HepG2 (cell line): ENCODE data around the gene OGT.

Experiments used
- CEBPG ChIP-seq: IDR thresholded peaks from 2 replicates; pipeline ENCODE4 v1.6.1; 2016
- ESRRA ChIP-seq: sonication (generic); formaldehyde crosslinking; IDR thresholded peaks from 2 replicates; pipeline ENCODE4 v1.5.1; 2020; ENCODE audit warnings: mild to moderate bottlenecking, low read depth, missing genetic modification reagents
- PHF5A ChIP-seq: IDR thresholded peaks from one replicate; pipeline ENCODE4 v1.6.1; 2018; ENCODE audit warnings: low read depth, missing genetic modification reagents; ENCODE audit not compliant: unreplicated experiment
- SMC3 ChIP-seq: IDR thresholded peaks from 2 replicates; pipeline ENCODE4 v1.6.1; 2011; ENCODE audit warnings: low read length, improper control_type of control experiment
- TARDBP ChIP-seq: sonication (generic); formaldehyde crosslinking; IDR thresholded peaks from 2 replicates; pipeline ENCODE4 v1.8.0; 2022; ENCODE audit warnings: mild to moderate bottlenecking, missing genetic modification reagents
- TBL1XR1 ChIP-seq: fragments of 150-350 bp; IDR thresholded peaks from 2 replicates; pipeline ENCODE4 v1.6.1; 2014; ENCODE audit warnings: borderline replicate concordance, low read length; ENCODE audit not compliant: partially characterized antibody
- ZNF788 ChIP-seq: sonication (generic); formaldehyde crosslinking; IDR thresholded peaks from 2 replicates; pipeline ENCODE4 v1.5.0; 2020; ENCODE audit warnings: mild to moderate bottlenecking, missing genetic modification reagents, borderline replicate concordance
- TF ChIP-seq, protein P1 (sequence below): sonication (generic); formaldehyde crosslinking; IDR thresholded peaks from 2 replicates; pipeline ENCODE4 v1.5.0; 2020; ENCODE audit warnings: mild to moderate bottlenecking, missing genetic modification reagents, moderate library complexity
- TF ChIP-seq, protein P2 (sequence below): sonication (generic); formaldehyde crosslinking; IDR thresholded peaks from 2 replicates; pipeline ENCODE4 v1.4.0; 2020; ENCODE audit warnings: missing genetic modification reagents

DNA sequence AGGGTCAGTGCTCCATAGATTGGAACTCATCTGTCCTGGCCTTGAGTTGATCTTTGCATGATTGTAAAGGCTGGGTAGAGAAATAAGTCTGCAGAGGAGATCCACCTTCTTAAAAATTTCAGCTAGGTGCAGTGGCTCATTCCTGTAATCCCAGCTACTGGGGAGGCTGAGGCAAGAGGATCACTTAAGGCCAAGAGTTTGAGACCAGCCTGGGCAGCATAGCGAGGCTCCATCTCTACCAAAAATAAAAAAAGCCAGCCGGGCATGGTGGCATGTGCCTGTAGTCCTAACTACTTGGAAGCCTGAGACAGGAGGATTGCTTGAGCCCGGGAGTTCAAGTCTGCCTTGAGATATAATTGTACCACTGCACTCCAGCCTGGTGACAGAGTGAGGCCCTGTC is 85.9 kb downstream of the OGT start:
- TF ChIP-seq, protein P1, sequence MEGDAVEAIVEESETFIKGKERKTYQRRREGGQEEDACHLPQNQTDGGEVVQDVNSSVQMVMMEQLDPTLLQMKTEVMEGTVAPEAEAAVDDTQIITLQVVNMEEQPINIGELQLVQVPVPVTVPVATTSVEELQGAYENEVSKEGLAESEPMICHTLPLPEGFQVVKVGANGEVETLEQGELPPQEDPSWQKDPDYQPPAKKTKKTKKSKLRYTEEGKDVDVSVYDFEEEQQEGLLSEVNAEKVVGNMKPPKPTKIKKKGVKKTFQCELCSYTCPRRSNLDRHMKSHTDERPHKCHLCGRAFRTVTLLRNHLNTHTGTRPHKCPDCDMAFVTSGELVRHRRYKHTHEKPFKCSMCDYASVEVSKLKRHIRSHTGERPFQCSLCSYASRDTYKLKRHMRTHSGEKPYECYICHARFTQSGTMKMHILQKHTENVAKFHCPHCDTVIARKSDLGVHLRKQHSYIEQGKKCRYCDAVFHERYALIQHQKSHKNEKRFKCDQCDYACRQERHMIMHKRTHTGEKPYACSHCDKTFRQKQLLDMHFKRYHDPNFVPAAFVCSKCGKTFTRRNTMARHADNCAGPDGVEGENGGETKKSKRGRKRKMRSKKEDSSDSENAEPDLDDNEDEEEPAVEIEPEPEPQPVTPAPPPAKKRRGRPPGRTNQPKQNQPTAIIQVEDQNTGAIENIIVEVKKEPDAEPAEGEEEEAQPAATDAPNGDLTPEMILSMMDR (CRISPR knock-in tag), result no peak
- TF ChIP-seq, protein P2, sequence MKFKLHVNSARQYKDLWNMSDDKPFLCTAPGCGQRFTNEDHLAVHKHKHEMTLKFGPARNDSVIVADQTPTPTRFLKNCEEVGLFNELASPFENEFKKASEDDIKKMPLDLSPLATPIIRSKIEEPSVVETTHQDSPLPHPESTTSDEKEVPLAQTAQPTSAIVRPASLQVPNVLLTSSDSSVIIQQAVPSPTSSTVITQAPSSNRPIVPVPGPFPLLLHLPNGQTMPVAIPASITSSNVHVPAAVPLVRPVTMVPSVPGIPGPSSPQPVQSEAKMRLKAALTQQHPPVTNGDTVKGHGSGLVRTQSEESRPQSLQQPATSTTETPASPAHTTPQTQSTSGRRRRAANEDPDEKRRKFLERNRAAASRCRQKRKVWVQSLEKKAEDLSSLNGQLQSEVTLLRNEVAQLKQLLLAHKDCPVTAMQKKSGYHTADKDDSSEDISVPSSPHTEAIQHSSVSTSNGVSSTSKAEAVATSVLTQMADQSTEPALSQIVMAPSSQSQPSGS, result no peak
- no peak for TF ChIP-seq PHF5A
- TF ChIP-seq ESRRA (CRISPR knock-in tag), result no peak
- no peak for TF ChIP-seq CEBPG
- TF ChIP-seq TBL1XR1, result no peak
- no peak for TF ChIP-seq SMC3
- no peak for TF ChIP-seq ZNF788 (CRISPR knock-in tag)
- TF ChIP-seq TARDBP (CRISPR knock-in tag), result no peak
